Loucy (cell line): ENCODE measurements around the gene CCDC167.

Experiments
- H2AFZ ChIP-seq: fragments of 200-600 bp; sonication (generic); 2 replicates; pipeline ENCODE4 v1.6.0; 2016; ENCODE audit warnings: antibody characterized with exemption, mild to moderate bottlenecking, low read length, moderate library complexity
- H3F3A ChIP-seq: fragments of 200-600 bp; 2 replicates; pipeline ENCODE4 v1.6.0; 2016; ENCODE audit warnings: antibody characterized with exemption, low read depth, mild to moderate bottlenecking
- H3K27me3 ChIP-seq: fragments of 200-600 bp; sonication (generic); 2 replicates; pipeline ENCODE4 v1.6.1; 2014; ENCODE audit warnings: low read length, mild to moderate bottlenecking; ENCODE audit not compliant: insufficient read depth, poor library complexity, severe bottlenecking
- H3K36me3 ChIP-seq: fragments of 200-600 bp; sonication (generic); 2 replicates; pipeline ENCODE4 v1.6.1; 2016; ENCODE audit warnings: low read length; ENCODE audit not compliant: insufficient read depth
- H3K4me1 ChIP-seq: fragments of 200-600 bp; sonication (generic); 2 replicates; pipeline ENCODE4 v1.5.1; 2014; ENCODE audit warnings: low read length, mild to moderate bottlenecking; ENCODE audit not compliant: insufficient read depth, poor library complexity, severe bottlenecking
- H3K4me2 ChIP-seq: fragments of 200-600 bp; sonication (generic); 2 replicates; pipeline ENCODE4 v1.6.0; 2014; ENCODE audit warnings: antibody characterized with exemption, low read length, low read depth, mild to moderate bottlenecking; ENCODE audit not compliant: poor library complexity, severe bottlenecking
- H3K4me3 ChIP-seq: fragments of 200-600 bp; sonication (generic); 2 replicates; pipeline ENCODE4 v1.5.1; 2014; ENCODE audit warnings: low read length, mild to moderate bottlenecking, mixed read lengths; ENCODE audit not compliant: poor library complexity, severe bottlenecking
- H3K79me2 ChIP-seq: fragments of 200-600 bp; sonication (generic); 2 replicates; pipeline ENCODE4 v1.6.1; 2014; ENCODE audit warnings: low read length; ENCODE audit not compliant: insufficient read depth
- H3K9ac ChIP-seq: fragments of 200-600 bp; sonication (generic); 2 replicates; pipeline ENCODE4 v1.6.0; 2014; ENCODE audit warnings: mild to moderate bottlenecking, low read depth, low read length, moderate library complexity; ENCODE audit not compliant: poor library complexity, severe bottlenecking
- H3K9me2 ChIP-seq: fragments of 200-600 bp; sonication (generic); replicated peaks from 2 replicates; pipeline ENCODE4 v1.6.1; 2016; ENCODE audit warnings: low read depth, low read length, mixed read lengths
- H3K9me3 ChIP-seq: fragments of 200-600 bp; sonication (generic); 2 replicates; pipeline ENCODE4 v1.6.1; 2014; ENCODE audit warnings: mild to moderate bottlenecking, antibody characterized with exemption, low read length, low read depth; ENCODE audit not compliant: insufficient read depth
- H4K20me1 ChIP-seq: fragments of 200-600 bp; sonication (generic); 2 replicates; pipeline ENCODE4 v1.6.0; 2014; ENCODE audit warnings: antibody characterized with exemption, low read length, mild to moderate bottlenecking; ENCODE audit not compliant: insufficient read depth, poor library complexity, severe bottlenecking
- EZH2phosphoT487 ChIP-seq: fragments of 200-600 bp; IDR thresholded peaks from 2 replicates; pipeline ENCODE4 v1.6.1; 2018; ENCODE audit warnings: antibody characterized with exemption, mild to moderate bottlenecking, moderate library complexity, borderline replicate concordance
- TF ChIP-seq, protein P1 (sequence below): fragments of 200-600 bp; sonication (generic); conservative IDR thresholded peaks from 2 replicates; pipeline ENCODE4 v1.5.1; 2014; ENCODE audit warnings: mild to moderate bottlenecking, antibody characterized with exemption, low read length

CCDC167 gene

DNA sequence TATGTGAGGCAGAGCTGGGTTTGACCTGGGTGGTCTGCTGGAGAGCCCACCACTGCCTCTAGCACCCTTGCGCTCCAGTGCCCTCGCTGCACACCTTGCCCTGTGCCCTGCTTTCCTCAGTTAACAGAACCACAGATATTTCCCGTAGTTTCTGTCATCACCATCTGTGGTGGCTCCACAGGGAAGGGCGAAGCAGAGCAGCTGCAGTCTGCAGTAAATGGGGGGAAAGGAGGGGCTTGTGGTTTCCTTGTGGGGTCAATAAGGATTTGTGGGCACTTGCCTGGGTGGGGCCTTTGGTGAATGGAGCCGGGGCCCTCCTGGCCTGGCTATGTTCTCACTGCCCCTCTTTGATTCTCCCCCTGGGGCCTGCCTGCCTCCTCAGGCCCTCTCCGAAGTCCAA, 21.2 kb upstream of the CCDC167 start:
- H3K4me2 ChIP-seq = peak overlapping the region; percentile 28
- H3K4me3 ChIP-seq = no peak overlapping the region
- peaks cover 36% of the 10 kb centered on the region for H3K4me1 ChIP-seq

DNA sequence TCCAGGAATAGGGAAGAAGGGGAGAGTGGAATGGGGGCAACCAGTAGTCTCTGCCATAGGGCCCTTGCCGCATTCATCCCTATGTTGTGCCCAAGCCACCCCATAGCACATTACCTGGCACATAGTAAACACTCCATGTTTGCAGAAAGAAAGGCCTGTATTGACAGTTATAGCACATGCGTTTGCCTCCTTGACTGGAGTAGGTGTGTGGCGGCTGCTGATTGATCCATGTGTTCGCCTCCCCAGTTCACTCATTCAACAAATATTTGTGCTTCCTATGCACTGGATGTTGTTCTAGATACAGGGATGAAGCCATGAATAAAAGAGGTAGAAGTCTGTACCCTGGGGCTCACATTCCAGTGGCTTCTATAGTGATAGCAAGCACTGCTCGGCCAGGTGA, 19.8 kb upstream of the CCDC167 start:
- no peak for TF ChIP-seq EZH2phosphoT487
- TF ChIP-seq, protein P1, sequence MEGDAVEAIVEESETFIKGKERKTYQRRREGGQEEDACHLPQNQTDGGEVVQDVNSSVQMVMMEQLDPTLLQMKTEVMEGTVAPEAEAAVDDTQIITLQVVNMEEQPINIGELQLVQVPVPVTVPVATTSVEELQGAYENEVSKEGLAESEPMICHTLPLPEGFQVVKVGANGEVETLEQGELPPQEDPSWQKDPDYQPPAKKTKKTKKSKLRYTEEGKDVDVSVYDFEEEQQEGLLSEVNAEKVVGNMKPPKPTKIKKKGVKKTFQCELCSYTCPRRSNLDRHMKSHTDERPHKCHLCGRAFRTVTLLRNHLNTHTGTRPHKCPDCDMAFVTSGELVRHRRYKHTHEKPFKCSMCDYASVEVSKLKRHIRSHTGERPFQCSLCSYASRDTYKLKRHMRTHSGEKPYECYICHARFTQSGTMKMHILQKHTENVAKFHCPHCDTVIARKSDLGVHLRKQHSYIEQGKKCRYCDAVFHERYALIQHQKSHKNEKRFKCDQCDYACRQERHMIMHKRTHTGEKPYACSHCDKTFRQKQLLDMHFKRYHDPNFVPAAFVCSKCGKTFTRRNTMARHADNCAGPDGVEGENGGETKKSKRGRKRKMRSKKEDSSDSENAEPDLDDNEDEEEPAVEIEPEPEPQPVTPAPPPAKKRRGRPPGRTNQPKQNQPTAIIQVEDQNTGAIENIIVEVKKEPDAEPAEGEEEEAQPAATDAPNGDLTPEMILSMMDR = no peak
- H3K36me3 ChIP-seq = no peaks in the 10 kb centered on the region
- no peaks in the 10 kb centered on the region for H4K20me1 ChIP-seq
- no peak overlapping the region for H3K9ac ChIP-seq
- H3K9me3 ChIP-seq = no peaks in the 10 kb centered on the region
- peaks cover 11% of the 10 kb centered on the region; the same call in 1 of the 2 replicates for H3F3A ChIP-seq
- no peak overlapping the region for H2AFZ ChIP-seq
- no peaks in the 10 kb centered on the region for H3K27me3 ChIP-seq
- peaks cover 50% of the 10 kb centered on the region for H3K4me1 ChIP-seq
- peaks cover 6% of the 10 kb centered on the region; the same call in 1 of the 2 replicates for H3K79me2 ChIP-seq
- no peak overlapping the region for H3K4me2 ChIP-seq
- H3K4me3 ChIP-seq = no peak overlapping the region
- H3K9me2 ChIP-seq = no peaks in the 10 kb centered on the region

More for the DNA sequence above, 21.2 kb upstream of the CCDC167 start:
- peaks cover 6% of the 10 kb centered on the region; the same call in 1 of the 2 replicates for H3F3A ChIP-seq
- H3K9me2 ChIP-seq = no peaks in the 10 kb centered on the region
- no peak overlapping the region for H2AFZ ChIP-seq
- no peak for TF ChIP-seq EZH2phosphoT487
- H3K36me3 ChIP-seq = no peaks in the 10 kb centered on the region
- H3K9me3 ChIP-seq = no peaks in the 10 kb centered on the region
- no peaks in the 10 kb centered on the region for H3K27me3 ChIP-seq
- no peaks in the 10 kb centered on the region for H3K79me2 ChIP-seq
- no peak overlapping the region for H3K9ac ChIP-seq
- H4K20me1 ChIP-seq = no peaks in the 10 kb centered on the region

DNA sequence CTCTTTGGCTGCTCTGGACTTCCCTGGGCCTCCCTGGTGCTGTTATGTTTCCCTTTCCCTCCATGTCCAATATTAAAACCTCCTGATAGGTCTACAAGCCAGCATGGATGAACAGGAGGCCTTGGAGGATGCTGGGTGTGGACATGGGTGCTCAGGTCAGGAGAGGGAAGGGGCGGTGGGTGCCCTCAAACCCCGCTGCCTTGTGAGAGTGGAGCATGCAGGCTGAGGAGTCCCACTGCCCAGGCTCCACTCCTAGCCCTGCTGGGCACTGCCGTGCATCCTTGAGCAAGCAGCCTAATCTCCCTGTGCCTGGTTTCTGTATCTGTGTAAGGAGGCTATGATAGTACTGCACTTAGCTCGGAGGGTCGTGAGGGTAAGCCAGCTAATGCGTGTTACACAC, 18.4 kb upstream of the CCDC167 start:
- peaks cover 6% of the 10 kb centered on the region; the same call in 1 of the 2 replicates for H3K79me2 ChIP-seq
- no peaks in the 10 kb centered on the region for H3K9me2 ChIP-seq
- H3K36me3 ChIP-seq = no peaks in the 10 kb centered on the region

More for the DNA sequence above, 18.4 kb upstream of the CCDC167 start:
- Histone ChIP-seq H3K9me3 (no peaks in the 10 kb centered on the region), H3F3A (peaks cover 11% of the 10 kb centered on the region; the same call in 1 of the 2 replicates), H3K4me1 (peaks cover 62% of the 10 kb centered on the region), H3K4me2 (peak overlapping the region; percentile 76), H3K27me3 (no peaks in the 10 kb centered on the region), H3K9ac (peak overlapping the region; percentile 86), H3K4me3 (peak overlapping the region; percentile 72), H2AFZ (no peak overlapping the region), H4K20me1 (no peaks in the 10 kb centered on the region)
- no peak for TF ChIP-seq EZH2phosphoT487
- TF ChIP-seq, protein P1 = no peak
